Left ventricle myocardium superior (tissue), 1 donor: Measurements from ENCODE around the gene L2HGDH. TPM values are rescaled to one million over a fixed set of nuclear protein-coding genes. Genes with fewer than 3 reads are reported as not detected.

ENCODE experiments used
- ATAC-seq: fragments of 200-7000 bp; cut with Tn5 transposase; one replicate; pipeline ENCODE4 v1.9.1; 2020; ENCODE audit warnings: mild to moderate bottlenecking, moderate library complexity
- DNase-seq: peaks from one replicate; pipeline ENCODE4 v3.0.0-alpha.2; 2020
- intact Hi-C: fragments of 100-400 bp; cut with micrococcal nuclease; formaldehyde crosslinking; loops from one replicate; pipeline ENCODE4 v1.11.0; 2022
- microRNA-seq: library from miRNA; unstranded; fragments of <30 nt; microRNA quantifications from one replicate; pipeline ENCODE4 v1.2.0, GENCODE V29; 2020; ENCODE audit warnings: borderline number of aligned reads
- total RNA-seq: library from RNA; stranded (reverse); fragmentation: NEBNext Ultra II Directional; extraction: Animal tissue kit (Norgen Biotek cat#: 25700); gene quantifications from one replicate; pipeline ENCODE4 v1.2.1, GENCODE V29; 2021
- donor health status: DM: no; HTN: yes; CAD: no; lungs with severe emphysema.

Gene L2HGDH
- total RNA-seq, 1 donor from 2014 or later: 13.4 TPM

- DNase-seq (no peak), ATAC-seq (no peak)
- intact Hi-C loops: no loop called here
These were observed 120.5 kb downstream of the L2HGDH start for GRCh38 chr14:50191499-50191898.

Small RNA genes lying within 50 kb of the gene (microRNA-seq; reads per million reads assigned to microRNA genes)
- gene MIR4504: not detected

Other genes with a start within 250 kb of the L2HGDH start
- 3.0 TPM for gene VCPKMT, start 195.7 kb downstream of the L2HGDH start, total RNA-seq
- 40.8 TPM for gene SOS2, start 80.7 kb downstream of the L2HGDH start, total RNA-seq
- 22.6 TPM for gene DMAC2L, start 95 bp upstream of the L2HGDH start, total RNA-seq
- gene CDKL1, start 84.7 kb upstream of the L2HGDH start, total RNA-seq: 2.0 TPM
- gene MAP4K5, start 220.3 kb upstream of the L2HGDH start, total RNA-seq: 16.3 TPM
- gene ATL1, start 247.9 kb upstream of the L2HGDH start, total RNA-seq: 1.0 TPM